Thyroid gland (tissue), 4 donors: Measurements from ENCODE around the gene SIPA1L3. TPM values are rescaled to one million over a fixed set of nuclear protein-coding genes. Genes with fewer than 3 reads are reported as not detected.
"Not testable (repeated sequence)": the region's sequence is repeated elsewhere in the genome, so short reads cannot be mapped to it uniquely, and the experiment has no call there.

Source experiments
- DNase-seq, 2 donors: peaks; one replicate each; pipeline ENCODE4 v3.0.0-alpha.2; 2019
- H3K27ac ChIP-seq, 3 donors: fragments of 200-600 bp; sonication (generic); 1 replicate in 2 of 3; 2 replicates in 1 of 3; pipeline ENCODE4 v1.5.1; 2016 to 2019; ENCODE audit warnings: mild to moderate bottlenecking in 1 of 3, moderate library complexity in 1 of 3
- H3K27me3 ChIP-seq: fragments of 200-600 bp; sonication (generic); one replicate; pipeline ENCODE4 v1.5.1; 2019
- H3K36me3 ChIP-seq, 2 donors: fragments of 200-600 bp; sonication (generic); one replicate each; pipeline ENCODE4 v1.5.1; 2016 to 2019
- H3K4me1 ChIP-seq, 2 donors: fragments of 200-600 bp; sonication (generic); one replicate each; pipeline ENCODE4 v1.5.1; 2017 to 2019
- H3K4me3 ChIP-seq, 3 donors: fragments of 200-600 bp; sonication (generic); replicated peaks in 1 of 3; 1 replicate in 2 of 3; 2 replicates in 1 of 3; pipeline ENCODE4 v1.5.1; 2016; ENCODE audit warnings: mild to moderate bottlenecking in 1 of 3
- H3K9me3 ChIP-seq: fragments of 200-600 bp; sonication (generic); one replicate; pipeline ENCODE4 v1.5.1; 2017
- POLR2A ChIP-seq, 2 donors: fragments of 450-650 bp; IDR thresholded peaks; one replicate each; pipeline ENCODE4 v1.6.1; 2017; ENCODE audit warnings: antibody characterized with exemption in 2 of 2, mild to moderate bottlenecking in 2 of 2, moderate library complexity in 1 of 2
- WGBS, 2 donors: methylation state at CpG; one replicate each; pipeline ENCODE4 v1.1.5; 2017; 5-methylcytosine and 5-hydroxymethylcytosine counted together
- intact Hi-C: fragments of 100-400 bp; cut with DNase I; formaldehyde crosslinking; loops from one replicate; pipeline ENCODE4 v1.15.1; 2023
- total RNA-seq, 4 donors: library from RNA; depleted of rRNA; stranded (reverse); fragments of >200 nt; gene quantifications; one replicate each; pipeline ENCODE4 v1.2.3, GENCODE V29; 2016
- TF ChIP-seq, protein P1 (sequence below), 6 experiments: fragments of 200-600 bp in 3 of 6; fragments of 450-650 bp in 3 of 6; sonication (generic) in 3 of 6; IDR thresholded peaks; one replicate each; pipeline ENCODE4 v1.5.1; 2016 to 2019; ENCODE audit warnings: antibody characterized with exemption in 6 of 6, mild to moderate bottlenecking in 2 of 6, inconsistent platforms in 1 of 6, moderate library complexity in 1 of 6

The SIPA1L3 gene
- total RNA-seq, 4 donors from 2014 or later = 39.4 to 130 (median 116) TPM

DNA sequence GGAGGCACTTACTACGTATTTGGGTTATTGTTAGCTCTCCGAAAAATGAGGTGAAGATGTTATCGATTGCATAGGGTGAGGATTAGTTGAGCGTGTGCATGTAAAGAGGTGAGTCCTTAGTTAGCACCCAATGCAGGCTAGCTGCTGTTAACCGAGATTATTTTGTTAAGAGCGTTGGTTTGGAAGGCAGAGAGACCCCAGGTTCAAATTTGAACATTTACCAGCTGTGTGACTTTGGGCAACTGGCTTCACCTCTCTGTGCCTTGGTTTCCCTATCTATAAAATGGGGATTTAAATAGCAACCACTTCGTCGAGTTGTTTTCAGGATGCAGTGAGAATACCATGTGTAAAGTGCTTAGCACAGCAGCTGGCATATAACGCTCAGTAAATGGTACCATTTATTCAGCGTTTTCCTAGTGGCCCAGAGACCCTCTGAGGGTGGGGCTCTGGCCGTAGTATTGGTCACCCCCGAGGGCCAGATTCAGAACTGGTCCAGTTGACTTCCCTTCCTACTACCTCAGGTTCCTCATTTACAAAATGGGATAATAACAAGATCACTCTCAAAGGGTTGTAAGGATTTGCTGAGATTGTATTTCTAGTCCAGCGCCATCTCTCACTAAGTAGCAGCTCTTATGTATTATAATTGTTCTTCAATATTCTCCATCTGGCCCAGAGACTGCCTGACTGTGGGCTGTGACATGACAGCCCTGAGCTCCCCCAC is 887 bp downstream of the SIPA1L3 start:
- 24 to 29% methylated on average over 13 of the region's 13 CpGs for WGBS, 2 donors
- Histone ChIP-seq H3K27ac (peak overlapping the region in 2 of 3 donors; percentile 77 to 80), H3K36me3 (no peaks in the 10 kb centered on the region), H3K4me1 (peaks cover 22 to 23% of the 10 kb centered on the region in 2 donors), H3K27me3 (no peaks in the 10 kb centered on the region), H3K4me3 (peak overlapping the region; percentile 70 to 87 (median 72)), H3K9me3 (no peaks in the 10 kb centered on the region)
- intact Hi-C loops = no loop called here
- no peak for DNase-seq
- TF ChIP-seq, protein P1, sequence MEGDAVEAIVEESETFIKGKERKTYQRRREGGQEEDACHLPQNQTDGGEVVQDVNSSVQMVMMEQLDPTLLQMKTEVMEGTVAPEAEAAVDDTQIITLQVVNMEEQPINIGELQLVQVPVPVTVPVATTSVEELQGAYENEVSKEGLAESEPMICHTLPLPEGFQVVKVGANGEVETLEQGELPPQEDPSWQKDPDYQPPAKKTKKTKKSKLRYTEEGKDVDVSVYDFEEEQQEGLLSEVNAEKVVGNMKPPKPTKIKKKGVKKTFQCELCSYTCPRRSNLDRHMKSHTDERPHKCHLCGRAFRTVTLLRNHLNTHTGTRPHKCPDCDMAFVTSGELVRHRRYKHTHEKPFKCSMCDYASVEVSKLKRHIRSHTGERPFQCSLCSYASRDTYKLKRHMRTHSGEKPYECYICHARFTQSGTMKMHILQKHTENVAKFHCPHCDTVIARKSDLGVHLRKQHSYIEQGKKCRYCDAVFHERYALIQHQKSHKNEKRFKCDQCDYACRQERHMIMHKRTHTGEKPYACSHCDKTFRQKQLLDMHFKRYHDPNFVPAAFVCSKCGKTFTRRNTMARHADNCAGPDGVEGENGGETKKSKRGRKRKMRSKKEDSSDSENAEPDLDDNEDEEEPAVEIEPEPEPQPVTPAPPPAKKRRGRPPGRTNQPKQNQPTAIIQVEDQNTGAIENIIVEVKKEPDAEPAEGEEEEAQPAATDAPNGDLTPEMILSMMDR (IDR thresholded peaks at IDR 0.05) = no peak
- TF ChIP-seq POLR2A (IDR thresholded peaks at IDR 0.05) = no peak

DNA sequence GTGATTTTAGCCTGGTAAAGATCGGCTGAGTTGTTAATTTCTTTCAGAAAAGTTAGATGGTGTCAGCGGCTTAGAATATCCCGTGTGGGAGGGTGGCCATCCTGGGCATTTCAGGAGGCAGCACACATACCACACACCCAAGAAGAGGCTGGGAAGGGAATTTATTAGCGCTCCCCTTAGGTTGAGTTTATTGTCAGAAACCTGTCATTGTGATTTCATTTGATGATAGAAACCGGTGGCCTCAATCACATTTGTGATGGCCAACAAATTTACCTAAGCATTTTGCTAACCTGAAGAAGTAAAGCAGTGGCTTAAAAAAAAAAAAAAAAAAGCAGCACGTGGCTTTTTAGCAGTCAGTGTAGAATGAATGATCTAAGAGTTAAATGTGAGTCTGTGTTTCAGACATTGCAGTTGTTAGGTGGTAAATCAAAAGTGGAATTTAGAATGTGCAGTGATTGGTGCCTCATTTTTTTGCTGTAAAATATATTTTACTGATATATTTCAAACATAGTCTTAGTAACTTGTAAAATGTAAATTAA is 2.7 kb downstream of the SIPA1L3 start:
- TF ChIP-seq POLR2A (IDR thresholded peaks at IDR 0.05) = no peak
- TF ChIP-seq, protein P1 (IDR thresholded peaks at IDR 0.05) = no peak
- no peak for DNase-seq
- H3K4me3 ChIP-seq = no peak overlapping the region
- H3K9me3 ChIP-seq = no peaks in the 10 kb centered on the region
- intact Hi-C loops = no loop called here
- H3K27ac ChIP-seq = no peak overlapping the region
- no peaks in the 10 kb centered on the region for H3K27me3 ChIP-seq
- peaks cover 22 to 23% of the 10 kb centered on the region in 2 donors for H3K4me1 ChIP-seq
- H3K36me3 ChIP-seq = no peaks in the 10 kb centered on the region
- 77 to 79% methylated on average over 6 of the region's 6 CpGs for WGBS, 2 donors

- intact Hi-C loops = no loop called here
- 74 to 86% methylated on average over 2 of the region's 2 CpGs for WGBS, 2 donors
Measured at GRCh38 chr19:37914908-37915307, 7.9 kb downstream of the SIPA1L3 start.

DNA sequence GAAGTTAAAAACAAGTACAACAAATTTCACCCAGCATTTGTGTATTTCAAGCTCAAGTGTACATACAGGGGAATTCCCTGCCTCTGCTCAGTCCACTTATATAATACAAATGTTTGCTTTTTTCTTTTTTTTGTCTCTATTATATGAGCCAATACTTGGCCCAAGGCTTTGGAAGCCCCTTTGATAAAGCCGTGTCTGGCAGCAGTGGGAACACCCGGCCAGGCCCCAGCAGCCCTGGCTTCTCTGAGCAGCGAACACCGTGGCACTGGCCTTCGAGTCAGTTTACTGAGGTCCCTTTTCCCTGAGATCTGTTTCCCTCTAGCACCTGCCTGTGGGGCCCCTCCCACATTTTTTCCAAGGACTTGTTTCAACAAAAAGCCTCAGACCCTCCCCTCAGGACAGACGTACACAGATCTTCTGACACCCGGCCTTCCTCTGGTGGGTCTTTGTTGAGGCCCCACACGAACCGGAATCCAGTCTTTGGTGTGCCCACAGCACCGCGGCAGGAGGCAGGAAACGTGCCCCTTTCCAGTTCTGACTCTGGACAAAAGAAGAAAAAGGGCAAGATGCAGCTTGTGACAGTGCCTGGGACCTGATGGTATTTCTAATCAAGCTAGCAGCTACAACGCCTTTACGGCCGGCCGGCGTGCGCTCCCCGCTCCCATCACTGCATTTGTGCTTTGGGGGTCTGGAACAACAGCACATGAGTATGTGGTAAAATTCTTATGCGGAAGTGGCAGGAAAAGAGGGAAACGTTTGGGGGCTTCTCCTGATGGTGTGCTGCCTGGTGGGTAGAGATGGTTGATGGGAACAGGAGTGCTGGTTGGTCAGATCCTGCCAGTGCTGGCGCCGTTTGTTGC is 13.8 kb downstream of the SIPA1L3 start:
- TF ChIP-seq POLR2A (IDR thresholded peaks at IDR 0.05) = no peak
- peaks cover 5 to 17% of the 10 kb centered on the region in 2 donors for H3K4me1 ChIP-seq
- no peaks in the 10 kb centered on the region for H3K27me3 ChIP-seq
- H3K36me3 ChIP-seq = no peaks in the 10 kb centered on the region
- H3K27ac ChIP-seq = no peak overlapping the region
- H3K9me3 ChIP-seq = no peaks in the 10 kb centered on the region
- peak; percentile 18 to 20 for DNase-seq
- intact Hi-C loops = no loop called here
- no peak overlapping the region for H3K4me3 ChIP-seq
- WGBS, 2 donors = 73 to 74% methylated on average over 21 to 23 of the region's 23 CpGs

More at GRCh38 chr19:37914908-37915307, 7.9 kb downstream of the SIPA1L3 start:
- no peaks in the 10 kb centered on the region for H3K36me3 ChIP-seq
- no peak overlapping the region for H3K27ac ChIP-seq
- peaks cover 0 to 5% of the 10 kb centered on the region in 2 donors for H3K4me1 ChIP-seq
- no peak for DNase-seq
- no peak for TF ChIP-seq POLR2A (IDR thresholded peaks at IDR 0.05)
- TF ChIP-seq, protein P1 (IDR thresholded peaks at IDR 0.05) = no peak
- no peaks in the 10 kb centered on the region for H3K27me3 ChIP-seq
- no peak overlapping the region for H3K4me3 ChIP-seq
- no peaks in the 10 kb centered on the region for H3K9me3 ChIP-seq

DNA sequence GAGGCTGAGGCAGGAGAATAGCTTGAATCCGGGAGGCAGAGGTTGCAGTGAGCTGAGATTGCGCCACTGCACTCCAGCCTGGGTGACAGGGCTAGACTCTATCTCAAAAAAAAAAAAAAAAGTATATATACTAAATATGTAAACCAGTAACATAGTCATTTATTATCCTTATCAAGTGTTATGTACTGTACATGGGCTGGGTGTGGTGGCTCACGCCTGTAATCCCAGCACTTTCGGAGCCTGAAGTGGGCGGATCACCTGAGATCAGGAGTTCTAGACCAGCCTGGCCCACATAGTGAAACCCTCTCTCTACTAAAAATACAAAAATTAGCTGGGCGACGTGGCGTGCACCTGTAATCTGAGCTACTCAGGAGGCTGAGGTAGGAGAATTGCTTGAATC is 17.6 kb downstream of the SIPA1L3 start:
- H3K4me1 ChIP-seq = peaks cover 16 to 20% of the 10 kb centered on the region in 2 donors

More for the DNA sequence above, 17.6 kb downstream of the SIPA1L3 start:
- DNase-seq, H3K27ac ChIP-seq, H3K36me3 ChIP-seq, H3K9me3 ChIP-seq, intact Hi-C loops, H3K4me3 ChIP-seq, H3K27me3 ChIP-seq: not testable (repeated sequence)
- 97 to 98% methylated on average over 8 of the region's 8 CpGs for WGBS, 2 donors
